ENCODE data around the gene ZPLD1.

GRCh38 chr3:102525624-102526023 is 90.8 kb downstream of the ZPLD1 start:
- TF ChIP-seq CTCF (conservative IDR thresholded peaks at IDR 0.05; ENCODE audit: low read length) (no peak), EZH2phosphoT487 (IDR thresholded peaks at IDR 0.05; ENCODE audit: borderline replicate concordance) (no peak)
